HCT116 (cell line): ENCODE results near the gene CD320. TPM values are rescaled to one million over a fixed set of nuclear protein-coding genes. Genes with fewer than 3 reads are reported as not detected.

Experiments
- ATAC-seq: fragments of 200-7000 bp; cut with Tn5 transposase; 2 replicates; pipeline ENCODE4 v1.9.1; 2020; ENCODE audit warnings: mild to moderate bottlenecking, moderate library complexity
- BruUV-seq: library from RNA; stranded (reverse); fragments of 400-500 nt; replicated peaks from 2 replicates; lab custom pipeline; 2021; lab: Mats Ljungman, UMichigan
- CTCF ChIA-PET: fragments of 300-600 bp; sonication (Branson Sonifier 250); formaldehyde crosslinking; loops from one replicate; lab custom pipeline; 2021; ENCODE audit warnings: antibody characterized with exemption; lab: Charles Lee
- POLR2A ChIA-PET: fragments of 300-600, 350-600 bp; sonication (Branson Sonifier 250); formaldehyde crosslinking; loops from one replicate; lab custom pipeline; 2021; ENCODE audit warnings: antibody characterized with exemption; lab: Charles Lee
- RAD21 ChIA-PET, 2 experiments: fragments of 300-600 bp; sonication (Branson Sonifier 250); formaldehyde crosslinking; loops; one replicate each; lab custom pipeline; 2023; ENCODE audit warnings: low total read pairs in 2 of 2; ENCODE audit not compliant: uncharacterized antibody in 2 of 2, unreplicated experiment in 2 of 2, low non-redundant PET in 1 of 2; lab: Charles Lee
- DNase-seq: peaks from one replicate; pipeline ENCODE4 v3.0.0-alpha.2; 2010; ENCODE audit warnings: low read depth, low spot score
- H2AFZ ChIP-seq: fragments of 200-600 bp; shearing (Covaris generic), sonication (generic); 2 replicates; pipeline ENCODE4 v1.6.1; 2017; ENCODE audit warnings: low read depth, mixed run types, mixed read lengths, antibody characterized with exemption, low read length; ENCODE audit not compliant: poor library complexity, severe bottlenecking
- H3K27ac ChIP-seq: 2 replicates; pipeline ENCODE4 v1.5.1; 2012; ENCODE audit warnings: low read depth, low read length
- H3K27me3 ChIP-seq: fragments of 200-600 bp; sonication (generic); 2 replicates; pipeline ENCODE4 v1.6.1; 2016; ENCODE audit warnings: mixed run types, low read length, mixed read lengths; ENCODE audit not compliant: insufficient read depth
- H3K36me3 ChIP-seq, 2 experiments: fragments of 200-500 bp in 1 of 2; fragments of 200-600 bp in 1 of 2; sonication (Bioruptor generic) in 1 of 2; sonication (generic) in 1 of 2; 2 replicates each; pipeline versions ENCODE4 v1.5.1 to v1.6.1; 2014 to 2016; ENCODE audit warnings: low read length in 2 of 2, inconsistent platforms in 1 of 2, mixed read lengths in 1 of 2, mixed run types in 1 of 2; ENCODE audit not compliant: insufficient read depth in 2 of 2, control insufficient read depth in 1 of 2
- H3K4me1 ChIP-seq, 2 experiments: fragments of 200-600 bp in 1 of 2; sonication (generic) in 1 of 2; 2 replicates each; pipeline versions ENCODE4 v1.5.1 to v1.6.1; 2012 to 2017; ENCODE audit warnings: low read length in 2 of 2, inconsistent platforms in 1 of 2, mild to moderate bottlenecking in 1 of 2, mixed read lengths in 1 of 2, mixed run types in 1 of 2, moderate library complexity in 1 of 2; ENCODE audit not compliant: insufficient read depth in 2 of 2, control insufficient read depth in 1 of 2
- H3K4me2 ChIP-seq: fragments of 200-600 bp; sonication (generic); 2 replicates; pipeline ENCODE4 v1.6.1; 2017; ENCODE audit warnings: mixed run types, low read length, mixed read lengths
- H3K4me3 ChIP-seq, 2 experiments: fragments of 200-600 bp in 1 of 2; sonication (generic) in 1 of 2; replicated peaks in 1 of 2; 2 replicates each; pipeline ENCODE4 v1.5.1; 2011 to 2016; ENCODE audit warnings: low read length in 2 of 2, control low read depth in 1 of 2, low read depth in 1 of 2, mild to moderate bottlenecking in 1 of 2, mixed read lengths in 1 of 2, mixed run types in 1 of 2
- H3K79me2 ChIP-seq: fragments of 200-600 bp; sonication (generic); 2 replicates; pipeline ENCODE4 v1.6.1; 2017; ENCODE audit warnings: mild to moderate bottlenecking, mixed run types, low read length, moderate library complexity, mixed read lengths; ENCODE audit not compliant: insufficient read depth
- H3K9ac ChIP-seq: fragments of 200-600 bp; sonication (generic); 2 replicates; pipeline ENCODE4 v1.6.1; 2016; ENCODE audit warnings: low read length, mixed read lengths
- H3K9me2 ChIP-seq: fragments of 200-600 bp; sonication (generic), shearing (Covaris generic); 2 replicates; pipeline ENCODE4 v1.6.1; 2017; ENCODE audit warnings: mixed run types, mild to moderate bottlenecking, moderate library complexity; ENCODE audit not compliant: insufficient read depth
- H3K9me3 ChIP-seq, 2 experiments: fragments of 200-500 bp in 1 of 2; fragments of 200-600 bp in 1 of 2; sonication (Bioruptor generic) in 1 of 2; sonication (generic) in 1 of 2; 2 replicates each; pipeline ENCODE4 v1.6.1; 2014 to 2017; ENCODE audit warnings: low read length in 2 of 2, mixed read lengths in 2 of 2, inconsistent platforms in 1 of 2, low read depth in 1 of 2, mild to moderate bottlenecking in 1 of 2, mixed run types in 1 of 2, moderate library complexity in 1 of 2; ENCODE audit not compliant: control insufficient read depth in 1 of 2, insufficient read depth in 1 of 2
- H4K20me1 ChIP-seq: fragments of 200-600 bp; sonication (generic), shearing (Covaris generic); 2 replicates; pipeline ENCODE4 v1.6.1; 2017; ENCODE audit warnings: mixed run types, mild to moderate bottlenecking, moderate library complexity; ENCODE audit not compliant: insufficient read depth
- CBX3 ChIP-seq: IDR thresholded peaks from 2 replicates; pipeline ENCODE4 v1.6.1; 2012; ENCODE audit warnings: low read depth
- CEBPB ChIP-seq: IDR thresholded peaks from 2 replicates; pipeline ENCODE4 v1.6.1; 2012; ENCODE audit warnings: low read depth
- EGR1 ChIP-seq: IDR thresholded peaks from 2 replicates; pipeline ENCODE4 v1.6.1; 2012; ENCODE audit warnings: low read depth
- EZH2 ChIP-seq: fragments of 200-600 bp; sonication (generic); IDR thresholded peaks from 2 replicates; pipeline ENCODE4 v1.6.1; 2017; ENCODE audit warnings: antibody characterized with exemption, mixed run types
- EZH2phosphoT487 ChIP-seq: fragments of 200-600 bp; IDR thresholded peaks from 2 replicates; pipeline ENCODE4 v1.6.1; 2018; ENCODE audit warnings: antibody characterized with exemption, borderline replicate concordance
- FOSL1 ChIP-seq: IDR thresholded peaks from 2 replicates; pipeline ENCODE4 v1.6.1; 2012; ENCODE audit warnings: low read depth
- JUND ChIP-seq: IDR thresholded peaks from 2 replicates; pipeline ENCODE4 v1.6.1; 2012
- POLR2AphosphoS5 ChIP-seq: IDR thresholded peaks from 2 replicates; pipeline ENCODE4 v1.6.1; 2011; ENCODE audit warnings: mild to moderate bottlenecking, low read depth, low read length, moderate library complexity
- RAD21 ChIP-seq: IDR thresholded peaks from 2 replicates; pipeline ENCODE4 v1.6.1; 2012; ENCODE audit warnings: low read depth, mild to moderate bottlenecking
- SIN3A ChIP-seq: IDR thresholded peaks from 2 replicates; pipeline ENCODE4 v1.6.1; 2012; ENCODE audit warnings: low read depth
- SP1 ChIP-seq: IDR thresholded peaks from 2 replicates; pipeline ENCODE4 v1.6.1; 2012; ENCODE audit warnings: low read depth
- SRF ChIP-seq: IDR thresholded peaks from 2 replicates; pipeline ENCODE4 v1.6.1; 2012; ENCODE audit warnings: low read depth
- TCF7L2 ChIP-seq: IDR thresholded peaks from 2 replicates; pipeline ENCODE4 v1.7.0; 2011; ENCODE audit warnings: borderline replicate concordance, inconsistent platforms; ENCODE audit not compliant: insufficient read depth, insufficient read length; ENCODE audit errors: extremely low read depth
- YY1 ChIP-seq: IDR thresholded peaks from 2 replicates; pipeline ENCODE4 v1.6.1; 2011; ENCODE audit warnings: low read length, low read depth, moderate library complexity, mild to moderate bottlenecking; ENCODE audit not compliant: insufficient replicate concordance; ENCODE audit errors: extremely low read depth
- ZNF274 ChIP-seq: fragments of 200-500 bp; sonication (Bioruptor generic); IDR thresholded peaks from 2 replicates; pipeline ENCODE4 v1.6.1; 2014; ENCODE audit warnings: mild to moderate bottlenecking, low read depth, low read length, inconsistent platforms
- intact Hi-C: fragments of 100-400 bp; cut with micrococcal nuclease; formaldehyde crosslinking; loops from 2 replicates; pipeline ENCODE4 v1.10.0; 2022
- total RNA-seq: library from RNA; stranded (reverse); gene quantifications from one replicate; pipeline ENCODE4 v1.2.1, GENCODE V29; 2021; ENCODE audit not compliant: unreplicated experiment
- TF ChIP-seq, protein P1 (sequence below), 3 experiments: fragments of 200-600 bp in 1 of 3; sonication (generic) in 1 of 3; IDR thresholded peaks in 2 of 3; conservative IDR thresholded peaks in 1 of 3; 2 replicates each; pipeline ENCODE4 v1.5.1; 2012 to 2017; ENCODE audit warnings: low read depth in 2 of 3, low read length in 2 of 3, antibody characterized with exemption in 1 of 3, borderline replicate concordance in 1 of 3, control low read depth in 1 of 3, mild to moderate bottlenecking in 1 of 3, mixed read lengths in 1 of 3, mixed run types in 1 of 3, moderate library complexity in 1 of 3; ENCODE audit not compliant: insufficient read depth in 1 of 3
- TF ChIP-seq, protein P2 (sequence below): IDR thresholded peaks from 2 replicates; pipeline ENCODE4 v1.6.1; 2012
- TF ChIP-seq, protein P3 (sequence below): IDR thresholded peaks from 2 replicates; pipeline ENCODE4 v1.6.1; 2011; ENCODE audit warnings: mild to moderate bottlenecking, low read length, moderate library complexity; ENCODE audit not compliant: insufficient replicate concordance; ENCODE audit errors: extremely low read depth
- TF ChIP-seq, protein P4 (sequence below): IDR thresholded peaks from 2 replicates; pipeline ENCODE4 v1.6.1; 2012; ENCODE audit warnings: low read depth

Gene CD320
- total RNA-seq, 1 experiment from 2014 or later: 86.2 TPM

DNA sequence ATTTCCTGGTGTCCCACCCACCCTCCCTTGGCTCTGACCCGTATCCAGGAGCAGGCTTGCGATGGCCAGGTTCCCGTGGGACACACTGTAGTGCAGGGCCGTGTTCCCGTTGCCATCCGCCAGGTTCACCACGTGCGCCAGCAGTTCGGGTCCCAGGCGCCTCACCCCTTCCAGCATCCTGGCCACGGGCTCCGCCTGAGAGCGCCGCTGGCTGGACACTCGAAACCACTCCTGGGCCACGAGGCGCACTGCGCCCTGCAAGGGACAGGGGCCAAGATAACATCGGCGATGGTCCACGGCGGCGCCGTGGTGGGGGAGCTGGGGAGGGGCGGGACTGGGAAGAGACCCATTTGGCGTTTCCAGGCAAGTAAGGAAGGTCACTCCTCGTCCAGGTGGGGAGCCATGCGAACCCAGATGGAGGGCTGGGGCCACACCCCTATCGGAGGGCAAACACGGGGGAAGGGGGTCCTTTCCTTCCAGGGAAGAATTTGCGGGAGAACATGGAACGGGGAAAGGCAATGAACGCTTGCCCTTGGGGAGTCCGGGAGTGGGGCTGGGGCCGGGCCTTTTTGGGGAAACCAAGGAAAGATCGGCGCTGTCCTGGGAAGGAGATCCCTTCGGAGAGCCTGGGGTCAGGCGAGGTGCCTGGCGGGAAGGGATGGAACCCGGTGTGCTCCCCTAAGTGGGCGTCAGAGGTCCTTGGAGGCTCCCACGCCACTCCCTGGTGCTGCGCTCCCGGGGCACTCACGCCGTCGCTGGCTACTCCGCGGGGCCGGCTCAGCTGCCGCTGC lies 25.0 kb upstream of the CD320 start:
- DNase-seq: no peak
- no TSS peak for BruUV-seq
- no peaks in the 10 kb centered on the region for H3K9me3 ChIP-seq
- no peaks in the 10 kb centered on the region for H4K20me1 ChIP-seq
- no peak overlapping the region for H2AFZ ChIP-seq
- H3K36me3 ChIP-seq: no peaks in the 10 kb centered on the region
- CTCF ChIA-PET: no interaction called here
- POLR2A ChIA-PET: interaction anchor here (4.5 kb wide), 1 partner anchor 11 kb away, joined by 37 read pairs; the partner anchor contains the start of genes NDUFA7 and RPS28
- peaks cover 15% of the 10 kb centered on the region for H3K79me2 ChIP-seq
- H3K4me1 ChIP-seq: peaks cover 17 to 31% of the 10 kb centered on the region in 2 experiments
- peak overlapping the region; percentile 100; the same call in 1 of the 2 replicates for H3K27ac ChIP-seq
- no peaks in the 10 kb centered on the region for H3K9me2 ChIP-seq
- RAD21 ChIA-PET: no interaction called here
- H3K9ac ChIP-seq: peak overlapping the region; percentile 90; the same call in 1 of the 2 replicates
- H3K27me3 ChIP-seq: no peaks in the 10 kb centered on the region
- ATAC-seq: no peak
- H3K4me2 ChIP-seq: peak overlapping the region; percentile 97; the same call in 1 of the 2 replicates
- intact Hi-C loops: loop anchor here (10.0 kb wide), 1 partner anchor 178 kb away; no protein-coding TSS in a partner anchor
- no peak overlapping the region; a peak in 1 of 4 replicates for H3K4me3 ChIP-seq
- TF ChIP-seq SIN3A (no peak), ZNF274 (no peak), CEBPB (no peak), JUND (no peak), TCF7L2 (no peak), FOSL1 (no peak), EZH2phosphoT487 (no peak), POLR2AphosphoS5 (no peak), CBX3 (no peak), EZH2 (no peak), SP1 (no peak), SRF (no peak), YY1 (no peak), RAD21 (no peak), EGR1 (no peak)
- TF ChIP-seq, protein P1, sequence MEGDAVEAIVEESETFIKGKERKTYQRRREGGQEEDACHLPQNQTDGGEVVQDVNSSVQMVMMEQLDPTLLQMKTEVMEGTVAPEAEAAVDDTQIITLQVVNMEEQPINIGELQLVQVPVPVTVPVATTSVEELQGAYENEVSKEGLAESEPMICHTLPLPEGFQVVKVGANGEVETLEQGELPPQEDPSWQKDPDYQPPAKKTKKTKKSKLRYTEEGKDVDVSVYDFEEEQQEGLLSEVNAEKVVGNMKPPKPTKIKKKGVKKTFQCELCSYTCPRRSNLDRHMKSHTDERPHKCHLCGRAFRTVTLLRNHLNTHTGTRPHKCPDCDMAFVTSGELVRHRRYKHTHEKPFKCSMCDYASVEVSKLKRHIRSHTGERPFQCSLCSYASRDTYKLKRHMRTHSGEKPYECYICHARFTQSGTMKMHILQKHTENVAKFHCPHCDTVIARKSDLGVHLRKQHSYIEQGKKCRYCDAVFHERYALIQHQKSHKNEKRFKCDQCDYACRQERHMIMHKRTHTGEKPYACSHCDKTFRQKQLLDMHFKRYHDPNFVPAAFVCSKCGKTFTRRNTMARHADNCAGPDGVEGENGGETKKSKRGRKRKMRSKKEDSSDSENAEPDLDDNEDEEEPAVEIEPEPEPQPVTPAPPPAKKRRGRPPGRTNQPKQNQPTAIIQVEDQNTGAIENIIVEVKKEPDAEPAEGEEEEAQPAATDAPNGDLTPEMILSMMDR (IDR thresholded peaks at IDR 0.05 in 2 of 3, conservative IDR thresholded peaks at IDR 0.05 in 1 of 3; ENCODE audit: borderline replicate concordance in 1 of 3, insufficient read depth in 1 of 3, low read depth in 2 of 3, low read length in 2 of 3): no peak
- TF ChIP-seq, protein P2, sequence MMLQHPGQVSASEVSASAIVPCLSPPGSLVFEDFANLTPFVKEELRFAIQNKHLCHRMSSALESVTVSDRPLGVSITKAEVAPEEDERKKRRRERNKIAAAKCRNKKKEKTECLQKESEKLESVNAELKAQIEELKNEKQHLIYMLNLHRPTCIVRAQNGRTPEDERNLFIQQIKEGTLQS: no peak
- TF ChIP-seq, protein P3, sequence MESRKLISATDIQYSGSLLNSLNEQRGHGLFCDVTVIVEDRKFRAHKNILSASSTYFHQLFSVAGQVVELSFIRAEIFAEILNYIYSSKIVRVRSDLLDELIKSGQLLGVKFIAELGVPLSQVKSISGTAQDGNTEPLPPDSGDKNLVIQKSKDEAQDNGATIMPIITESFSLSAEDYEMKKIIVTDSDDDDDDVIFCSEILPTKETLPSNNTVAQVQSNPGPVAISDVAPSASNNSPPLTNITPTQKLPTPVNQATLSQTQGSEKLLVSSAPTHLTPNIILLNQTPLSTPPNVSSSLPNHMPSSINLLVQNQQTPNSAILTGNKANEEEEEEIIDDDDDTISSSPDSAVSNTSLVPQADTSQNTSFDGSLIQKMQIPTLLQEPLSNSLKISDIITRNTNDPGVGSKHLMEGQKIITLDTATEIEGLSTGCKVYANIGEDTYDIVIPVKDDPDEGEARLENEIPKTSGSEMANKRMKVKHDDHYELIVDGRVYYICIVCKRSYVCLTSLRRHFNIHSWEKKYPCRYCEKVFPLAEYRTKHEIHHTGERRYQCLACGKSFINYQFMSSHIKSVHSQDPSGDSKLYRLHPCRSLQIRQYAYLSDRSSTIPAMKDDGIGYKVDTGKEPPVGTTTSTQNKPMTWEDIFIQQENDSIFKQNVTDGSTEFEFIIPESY: no peak
- TF ChIP-seq, protein P4, sequence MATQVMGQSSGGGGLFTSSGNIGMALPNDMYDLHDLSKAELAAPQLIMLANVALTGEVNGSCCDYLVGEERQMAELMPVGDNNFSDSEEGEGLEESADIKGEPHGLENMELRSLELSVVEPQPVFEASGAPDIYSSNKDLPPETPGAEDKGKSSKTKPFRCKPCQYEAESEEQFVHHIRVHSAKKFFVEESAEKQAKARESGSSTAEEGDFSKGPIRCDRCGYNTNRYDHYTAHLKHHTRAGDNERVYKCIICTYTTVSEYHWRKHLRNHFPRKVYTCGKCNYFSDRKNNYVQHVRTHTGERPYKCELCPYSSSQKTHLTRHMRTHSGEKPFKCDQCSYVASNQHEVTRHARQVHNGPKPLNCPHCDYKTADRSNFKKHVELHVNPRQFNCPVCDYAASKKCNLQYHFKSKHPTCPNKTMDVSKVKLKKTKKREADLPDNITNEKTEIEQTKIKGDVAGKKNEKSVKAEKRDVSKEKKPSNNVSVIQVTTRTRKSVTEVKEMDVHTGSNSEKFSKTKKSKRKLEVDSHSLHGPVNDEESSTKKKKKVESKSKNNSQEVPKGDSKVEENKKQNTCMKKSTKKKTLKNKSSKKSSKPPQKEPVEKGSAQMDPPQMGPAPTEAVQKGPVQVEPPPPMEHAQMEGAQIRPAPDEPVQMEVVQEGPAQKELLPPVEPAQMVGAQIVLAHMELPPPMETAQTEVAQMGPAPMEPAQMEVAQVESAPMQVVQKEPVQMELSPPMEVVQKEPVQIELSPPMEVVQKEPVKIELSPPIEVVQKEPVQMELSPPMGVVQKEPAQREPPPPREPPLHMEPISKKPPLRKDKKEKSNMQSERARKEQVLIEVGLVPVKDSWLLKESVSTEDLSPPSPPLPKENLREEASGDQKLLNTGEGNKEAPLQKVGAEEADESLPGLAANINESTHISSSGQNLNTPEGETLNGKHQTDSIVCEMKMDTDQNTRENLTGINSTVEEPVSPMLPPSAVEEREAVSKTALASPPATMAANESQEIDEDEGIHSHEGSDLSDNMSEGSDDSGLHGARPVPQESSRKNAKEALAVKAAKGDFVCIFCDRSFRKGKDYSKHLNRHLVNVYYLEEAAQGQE: no peak
